ENCODE data around the gene FABP1. TPM values are rescaled to one million over a fixed set of nuclear protein-coding genes. Genes with fewer than 3 reads are reported as not detected.
A peak's percentile ranks its signal among the peaks of the same experiment; 100 is the strongest.

Gene FABP1
- total RNA-seq, 2 donors from 2014 or later, result not detected

DNA sequence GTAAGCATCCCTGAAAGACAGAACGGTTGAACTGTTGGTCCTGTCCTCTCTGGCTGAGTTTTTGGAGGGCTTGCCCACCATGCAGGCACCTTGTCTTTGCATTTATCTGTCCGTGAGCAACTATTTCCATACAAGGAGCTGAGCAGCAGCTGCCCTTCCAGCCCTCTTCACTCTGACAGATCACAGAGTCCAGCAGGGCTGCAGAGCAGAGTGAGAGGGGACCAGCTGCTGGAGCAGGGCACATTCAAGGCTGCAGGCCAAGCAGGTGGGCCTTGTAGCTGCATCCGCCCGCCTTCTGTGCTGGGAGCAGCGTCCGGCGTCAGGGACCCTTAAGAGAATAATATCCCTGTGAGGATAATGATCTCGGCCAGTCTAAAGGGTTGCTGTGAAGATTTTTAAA is 50.8 kb downstream of the FABP1 start:
- H3K9me3 ChIP-seq (ENCODE audit: control insufficient read depth, low read length, poor library complexity, severe bottlenecking), result no peaks in the 10 kb centered on the region
- Mint-ChIP-seq H3K4me3 (no peak overlapping the region), H3K36me3 (ENCODE audit: low read depth) (no peaks in the 10 kb centered on the region), H3K27ac (no peak overlapping the region), H3K4me1 (no peaks in the 10 kb centered on the region), H3K27me3 (peaks cover 18% of the 10 kb centered on the region)
- ATAC-seq (no peak), DNase-seq (no peak)

DNA sequence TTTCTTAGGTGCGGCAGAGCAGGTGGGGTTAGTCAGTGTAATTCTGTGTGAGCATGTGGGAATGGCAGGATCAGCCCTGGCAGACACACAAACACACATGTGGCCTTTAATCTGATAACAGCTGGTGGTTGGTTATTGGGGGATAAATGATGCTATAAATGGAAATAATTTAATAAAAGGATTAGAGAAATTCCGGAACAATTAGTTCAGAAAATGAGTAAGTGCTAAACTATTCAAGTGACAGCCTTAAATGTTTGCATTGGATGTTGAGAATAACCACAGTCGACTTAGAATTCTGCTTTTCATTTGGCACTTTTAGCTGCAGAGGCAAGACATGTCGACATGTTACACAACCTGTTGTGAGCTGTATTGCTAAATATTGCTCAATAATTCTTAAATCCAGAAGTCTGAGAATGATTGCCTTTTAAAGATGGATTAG is 53.0 kb downstream of the FABP1 start:
- no peaks in the 10 kb centered on the region for H3K9me3 ChIP-seq (ENCODE audit: control insufficient read depth, low read length, poor library complexity, severe bottlenecking)
- Mint-ChIP-seq H3K27me3 (peaks cover 25% of the 10 kb centered on the region), H3K36me3 (ENCODE audit: low read depth) (no peaks in the 10 kb centered on the region), H3K4me1 (no peaks in the 10 kb centered on the region), H3K27ac (peak overlapping the region; percentile 29), H3K4me3 (no peak overlapping the region)
- DNase-seq, result no peak
- ATAC-seq, result no peak

DNA sequence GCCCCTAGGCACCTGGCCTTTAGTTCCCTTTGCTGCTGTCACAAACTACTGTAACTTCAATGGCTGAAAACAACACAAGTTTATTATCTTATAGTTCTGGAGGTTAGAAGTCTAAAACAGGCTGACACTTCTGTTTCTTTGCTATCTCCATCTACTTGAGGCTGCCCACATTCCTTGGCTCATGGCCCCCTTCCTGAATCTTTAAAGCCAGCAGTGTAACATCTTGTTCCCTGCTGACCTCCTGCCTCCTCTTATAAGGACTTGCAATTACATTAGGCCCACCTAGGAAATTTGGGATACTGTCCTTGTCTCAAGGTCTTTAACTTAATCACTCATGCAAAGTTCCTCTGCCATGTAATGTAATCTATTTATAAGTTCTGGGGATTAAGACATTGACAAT is 53.7 kb downstream of the FABP1 start:
- ATAC-seq (no peak), DNase-seq (no peak)
- H3K27me3 Mint-ChIP-seq, result peaks cover 25% of the 10 kb centered on the region
- H3K9me3 ChIP-seq (ENCODE audit: control insufficient read depth, low read length, poor library complexity, severe bottlenecking), result no peaks in the 10 kb centered on the region
- no peaks in the 10 kb centered on the region for H3K4me1 Mint-ChIP-seq
- no peak overlapping the region for H3K27ac Mint-ChIP-seq
- no peaks in the 10 kb centered on the region for H3K36me3 Mint-ChIP-seq (ENCODE audit: low read depth)
- H3K4me3 Mint-ChIP-seq, result no peak overlapping the region

Other genes starting within 250 kb of the FABP1 start
- gene RNU2-63P, start 111.5 kb downstream of the FABP1 start, total RNA-seq, result 10 to 100 TPM in 1 of 2 donors, 1 to 10 TPM in 1; 8.3 to 16.2 TPM
- gene KRCC1, start 72.3 kb downstream of the FABP1 start, total RNA-seq, result 10 to 100 TPM in 1 of 2 donors, 1 to 10 TPM in 1; 7.8 to 10.6 TPM
- gene SMYD1, start 60.2 kb downstream of the FABP1 start, total RNA-seq, result not detected
- gene THNSL2, start 42.3 kb upstream of the FABP1 start, total RNA-seq, result 1 to 10 TPM in 1 of 2 donors, under 1 TPM in 1; 0.99 to 1.6 TPM

Data from T-helper 17 cell (primary cell).